VCaP (cell line): ENCODE data around the gene AVL9.

Source experiments
- H3K27ac ChIP-seq: fragments of 450-650 bp; 2 replicates; pipeline ENCODE4 v1.5.1; 2017
- CTCF ChIP-seq: fragments of 450-650 bp; conservative IDR thresholded peaks from 2 replicates; pipeline ENCODE4 v1.5.1; 2017; ENCODE audit warnings: mild to moderate bottlenecking, moderate library complexity

Gene AVL9

GRCh38 chr7:32537760-32538159 lies 42.5 kb downstream of the AVL9 start:
- TF ChIP-seq CTCF: no peak

GRCh38 chr7:32539366-32539765 lies 44.1 kb downstream of the AVL9 start:
- TF ChIP-seq CTCF: no peak

More at GRCh38 chr7:32537760-32538159, 42.5 kb downstream of the AVL9 start:
- no peak overlapping the region for H3K27ac ChIP-seq

GRCh38 chr7:32539919-32540531 lies 44.7 kb downstream of the AVL9 start:
- H3K27ac ChIP-seq: no peak overlapping the region
- no peak for TF ChIP-seq CTCF

More at GRCh38 chr7:32539366-32539765, 44.1 kb downstream of the AVL9 start:
- H3K27ac ChIP-seq: no peak overlapping the region

- TF ChIP-seq CTCF: no peak
- no peak overlapping the region for H3K27ac ChIP-seq
Measured at GRCh38 chr7:32542595-32542994, 47.3 kb downstream of the AVL9 start.

GRCh38 chr7:32559480-32559879 lies 64.2 kb downstream of the AVL9 start:
- no peak overlapping the region for H3K27ac ChIP-seq
- TF ChIP-seq CTCF: no peak

GRCh38 chr7:32560075-32560474 lies 64.8 kb downstream of the AVL9 start:
- no peak for TF ChIP-seq CTCF

GRCh38 chr7:32561613-32562012 lies 66.3 kb downstream of the AVL9 start:
- H3K27ac ChIP-seq: no peak overlapping the region
- TF ChIP-seq CTCF: no peak

More at GRCh38 chr7:32560075-32560474, 64.8 kb downstream of the AVL9 start:
- H3K27ac ChIP-seq: no peak overlapping the region
